HG02678 (cell line): ENCODE data around the gene BCL11B.
"Not testable (repeated sequence)": the region's sequence is repeated elsewhere in the genome, so short reads cannot be mapped to it uniquely, and the experiment has no call there.

Source experiments
- ATAC-seq: cut with Tn5 transposase; IDR thresholded peaks from one replicate; pipeline ENCODE4 v1.9.1; 2021; ENCODE audit warnings: mild to moderate bottlenecking, moderate library complexity; ENCODE audit not compliant: unreplicated experiment

The BCL11B gene

DNA sequence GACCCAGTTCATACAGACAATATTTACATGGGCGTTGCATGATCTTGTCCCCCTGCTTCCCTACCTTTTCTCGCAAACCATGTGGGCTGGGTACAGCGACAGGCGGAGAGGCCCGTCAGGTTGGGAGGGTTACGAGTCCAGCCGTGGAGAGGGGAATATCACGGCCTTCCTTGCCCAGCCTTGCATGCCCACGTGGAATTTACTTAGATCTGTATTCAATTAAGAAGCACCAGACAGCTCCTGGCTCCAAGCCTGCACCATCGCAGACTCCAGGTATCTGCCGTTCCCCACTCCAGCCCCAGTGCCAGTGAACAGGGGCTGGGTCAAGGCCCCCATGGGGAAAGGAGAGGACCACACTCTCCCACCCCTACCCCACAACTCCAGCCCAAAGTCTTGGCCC, 29.8 kb downstream of the BCL11B start:
- ATAC-seq = no peak

DNA sequence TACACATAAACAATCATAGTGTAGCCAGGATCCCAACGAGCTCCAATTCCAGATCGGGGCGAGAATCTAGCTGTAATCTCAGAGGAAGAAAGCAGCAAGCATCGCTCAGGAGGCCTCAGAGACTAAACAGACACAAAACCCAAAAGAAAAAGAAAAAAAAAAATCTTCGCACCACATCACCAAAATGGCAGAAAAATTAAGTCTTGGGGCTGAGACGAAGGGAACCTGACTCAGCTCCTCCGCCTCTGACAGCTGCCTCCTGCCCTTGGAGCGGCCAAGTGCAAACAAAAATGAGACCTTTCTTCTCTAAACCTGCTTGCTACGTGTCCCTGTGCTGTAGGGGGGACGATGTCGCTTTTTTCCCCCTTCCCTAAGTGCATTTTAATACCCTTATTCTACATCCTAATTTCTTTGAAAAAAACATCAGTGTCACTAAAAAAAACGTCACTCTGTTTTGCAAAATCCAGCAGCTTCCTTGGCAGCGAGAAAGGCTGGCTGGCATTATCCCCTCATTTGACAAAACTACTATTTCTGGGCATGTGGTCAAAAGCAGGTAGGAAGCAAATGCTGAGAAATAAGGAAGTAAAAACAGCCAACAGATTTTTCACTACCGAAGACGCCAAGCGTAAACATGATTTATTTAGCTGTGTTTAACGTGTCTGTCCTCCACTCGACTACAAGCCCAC, 30.5 kb downstream of the BCL11B start:
- ATAC-seq = no peak

DNA sequence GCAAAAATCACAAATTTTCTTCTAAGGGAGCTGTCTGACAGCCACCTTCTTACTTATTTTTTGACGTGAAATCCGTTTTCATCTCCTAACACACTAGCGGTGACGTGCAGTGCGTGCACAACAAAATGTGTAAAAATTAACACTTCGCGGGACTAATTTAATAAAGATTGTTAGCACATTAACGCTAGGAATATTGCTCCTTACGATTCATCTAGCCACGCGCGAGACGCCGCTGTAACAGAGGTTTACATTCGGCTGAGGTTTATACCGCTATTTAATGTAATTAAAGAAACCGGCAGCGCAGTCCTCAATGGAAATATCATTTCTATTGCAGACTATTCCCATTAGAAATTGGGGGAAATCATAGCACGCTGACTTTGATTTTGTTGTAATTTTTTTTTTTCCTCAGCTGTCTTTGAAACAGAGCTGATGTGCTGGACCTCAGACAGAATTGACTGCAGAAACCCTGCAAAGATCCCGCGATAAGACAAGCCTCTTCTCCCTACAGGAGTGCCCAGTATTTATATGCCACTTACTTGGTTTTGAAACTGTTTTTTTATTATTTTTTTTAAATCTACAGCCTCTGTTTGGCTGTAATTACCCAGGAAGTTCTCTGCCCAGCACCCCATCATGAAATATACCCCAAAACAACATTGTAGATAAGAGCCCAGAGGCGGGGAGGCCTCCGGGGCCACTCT, 31.2 kb downstream of the BCL11B start:
- no peak for ATAC-seq

DNA sequence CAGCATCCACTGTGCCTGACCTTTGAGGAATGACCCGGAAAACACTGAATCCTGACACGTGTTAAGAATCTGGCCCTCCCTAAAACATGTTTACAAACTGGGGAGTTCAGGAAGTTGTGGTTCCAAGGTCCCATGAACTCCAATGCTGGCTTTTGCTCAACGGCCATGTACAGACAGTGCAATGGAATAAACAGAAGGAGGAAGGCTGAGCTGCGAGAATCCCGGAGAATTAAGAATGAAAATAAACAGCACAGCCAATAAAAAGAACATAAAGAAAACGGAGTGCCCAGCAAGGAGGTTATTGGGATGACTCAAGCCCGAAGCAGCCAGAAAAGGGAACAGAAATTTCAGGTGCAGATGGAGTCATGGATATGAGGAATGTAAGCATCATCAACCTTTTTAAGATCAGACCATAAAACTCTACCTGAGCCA, 32.3 kb downstream of the BCL11B start:
- no peak for ATAC-seq

DNA sequence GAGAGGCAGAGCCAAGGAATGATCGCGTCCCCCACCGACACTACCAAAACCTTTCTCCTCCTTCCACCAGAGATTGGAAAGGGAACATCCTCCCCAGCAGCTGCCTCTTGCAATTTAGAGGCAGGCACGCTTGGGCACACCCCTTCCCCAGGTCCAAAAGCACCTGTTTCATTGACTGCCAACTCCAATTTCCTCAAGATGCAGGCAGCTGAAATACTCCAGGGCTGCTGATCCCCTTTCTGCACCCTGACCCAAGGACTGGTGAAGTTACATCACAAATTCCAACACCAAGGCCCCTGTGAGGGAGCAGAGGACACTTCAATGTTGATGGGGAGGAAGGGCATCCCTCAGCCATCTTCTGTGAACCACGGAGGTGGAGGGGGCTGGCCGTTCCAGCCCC, 33.8 kb downstream of the BCL11B start:
- no peak for ATAC-seq

DNA sequence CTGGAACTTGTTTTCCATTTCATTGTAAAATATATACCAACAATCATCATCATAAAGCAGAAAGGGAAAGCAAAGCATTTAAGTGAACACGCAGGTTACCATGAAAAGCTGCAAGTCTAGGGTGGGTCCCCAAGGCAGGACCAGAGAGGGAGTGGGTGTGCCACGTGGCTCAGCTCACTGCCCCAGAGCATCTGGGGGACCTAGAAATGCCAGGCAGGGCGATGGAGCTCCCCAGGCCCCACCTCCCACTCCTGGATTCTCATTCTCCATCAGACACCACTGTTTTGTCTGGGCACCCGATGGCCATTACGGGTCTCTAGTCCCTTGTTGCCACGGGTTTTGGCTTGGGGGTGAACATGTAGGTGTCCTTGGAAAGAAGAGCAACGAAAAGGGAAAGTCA, 34.7 kb downstream of the BCL11B start:
- ATAC-seq = no peak

DNA sequence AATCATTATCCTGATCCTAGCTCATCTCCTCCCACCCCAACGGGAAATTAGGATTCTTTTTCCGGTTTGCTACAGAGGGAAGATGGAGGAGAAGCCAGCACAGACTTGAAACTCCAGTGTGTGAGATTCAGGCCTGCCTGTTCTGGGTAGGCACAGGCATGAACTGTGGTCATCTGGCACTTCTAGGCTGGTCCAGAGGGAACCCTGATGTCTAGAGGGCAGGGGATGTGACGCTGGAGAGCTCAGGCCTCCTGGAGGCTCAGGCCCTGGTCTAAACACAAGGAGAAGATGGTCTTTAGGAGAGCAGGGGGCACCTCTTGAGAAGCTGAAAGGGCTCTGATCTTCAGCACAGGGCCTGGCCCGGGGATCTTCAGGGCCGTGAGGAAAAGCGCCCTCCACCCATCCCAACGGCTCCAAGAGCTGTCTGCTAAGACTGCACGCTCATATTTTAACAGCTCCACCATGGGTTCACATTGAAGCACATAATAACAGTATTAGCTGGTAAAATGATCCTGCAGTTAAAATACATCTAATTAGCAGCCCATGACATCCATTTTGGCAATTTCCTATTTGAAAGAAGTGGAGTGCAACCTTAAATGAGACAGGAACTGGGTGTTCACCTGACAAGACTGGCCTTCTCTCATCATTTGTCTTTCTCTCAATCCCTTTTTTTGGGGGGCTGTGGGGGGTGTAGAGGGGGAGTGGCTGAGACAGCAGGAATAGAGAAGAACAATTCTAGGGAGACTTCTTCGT, 35.4 kb downstream of the BCL11B start:
- ATAC-seq = no peak

DNA sequence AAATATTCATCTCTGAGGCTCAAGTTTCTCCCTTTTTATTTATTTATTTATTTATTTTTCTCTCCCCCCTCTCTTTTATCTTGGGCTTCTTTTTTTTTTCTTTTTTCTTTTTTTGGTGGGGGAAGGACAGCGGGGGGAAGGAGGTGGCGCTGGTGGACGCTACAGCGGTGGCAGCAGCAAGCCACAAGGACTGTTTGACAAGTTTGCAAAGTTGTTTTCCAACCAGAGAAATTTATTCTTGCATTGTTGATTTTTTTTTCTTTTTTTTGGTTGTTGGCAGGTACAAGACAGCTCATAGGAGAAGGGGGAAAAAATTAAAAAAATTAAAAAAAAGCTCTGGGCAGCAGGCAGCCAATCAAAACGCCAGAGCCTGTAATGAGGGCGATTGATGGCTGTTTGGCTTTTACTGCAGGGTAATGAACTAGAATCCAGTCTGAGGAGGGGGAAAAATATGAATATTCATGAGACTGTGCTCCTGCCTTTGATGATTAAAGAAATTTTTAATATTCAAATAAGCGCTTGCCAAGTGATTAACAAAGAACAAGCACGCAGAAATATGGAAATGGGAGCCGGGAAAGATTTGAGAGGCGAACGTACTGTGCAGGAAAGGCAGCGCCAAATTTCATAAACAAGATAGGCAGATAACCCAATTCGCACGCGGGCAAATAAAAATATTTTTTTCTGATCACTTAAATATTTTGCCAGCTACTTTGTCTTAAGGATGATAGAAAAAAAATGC, 36.2 kb downstream of the BCL11B start:
- no peak for ATAC-seq

DNA sequence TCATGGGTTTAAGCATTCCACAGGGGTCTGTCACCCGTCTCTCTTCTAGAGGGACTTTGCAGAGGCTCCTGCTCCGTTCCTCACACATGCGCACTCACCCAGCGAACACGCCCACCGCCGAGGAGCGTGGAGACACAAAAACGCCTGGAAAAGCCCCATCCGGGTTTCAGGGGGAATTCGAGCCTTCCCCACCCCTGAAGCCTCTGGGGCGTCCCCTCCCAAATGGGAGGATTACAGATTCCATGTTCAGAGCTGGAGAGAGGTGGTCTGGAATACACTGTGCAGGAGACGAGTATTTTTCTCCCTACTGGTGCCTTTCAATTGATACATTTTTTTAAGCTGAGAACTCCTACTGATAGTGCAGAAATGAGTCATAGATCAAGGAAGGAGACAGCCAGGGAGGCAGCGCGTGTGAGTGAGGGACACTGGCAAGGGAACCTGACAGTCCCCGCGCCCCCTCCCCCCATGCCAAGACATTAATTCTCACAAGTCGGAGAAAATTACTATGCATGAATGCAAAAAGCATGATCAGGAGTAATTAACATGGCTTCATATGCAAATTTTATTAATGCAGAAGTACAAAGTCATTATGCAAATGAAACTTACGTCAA, 36.9 kb downstream of the BCL11B start:
- no peak for ATAC-seq

DNA sequence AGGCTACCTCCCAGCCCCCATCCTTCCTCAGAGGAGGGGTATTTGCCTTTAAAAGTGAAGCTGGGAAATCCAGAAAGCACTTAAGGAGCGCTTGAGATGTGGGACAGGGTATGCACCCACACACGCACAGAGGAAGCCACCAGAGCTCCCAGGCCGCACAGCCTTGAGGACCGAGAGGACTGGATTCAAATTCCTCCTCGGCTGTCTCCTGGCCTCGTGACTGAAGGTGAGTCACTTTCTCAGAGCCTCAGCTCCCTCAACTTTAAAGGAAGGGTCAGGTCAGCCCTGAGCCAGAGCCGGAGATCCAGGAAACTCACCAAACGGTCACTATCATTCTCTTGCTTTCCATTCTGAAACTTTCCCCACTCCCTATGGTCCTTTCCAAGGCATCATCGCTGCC, 37.6 kb downstream of the BCL11B start:
- no peak for ATAC-seq

DNA sequence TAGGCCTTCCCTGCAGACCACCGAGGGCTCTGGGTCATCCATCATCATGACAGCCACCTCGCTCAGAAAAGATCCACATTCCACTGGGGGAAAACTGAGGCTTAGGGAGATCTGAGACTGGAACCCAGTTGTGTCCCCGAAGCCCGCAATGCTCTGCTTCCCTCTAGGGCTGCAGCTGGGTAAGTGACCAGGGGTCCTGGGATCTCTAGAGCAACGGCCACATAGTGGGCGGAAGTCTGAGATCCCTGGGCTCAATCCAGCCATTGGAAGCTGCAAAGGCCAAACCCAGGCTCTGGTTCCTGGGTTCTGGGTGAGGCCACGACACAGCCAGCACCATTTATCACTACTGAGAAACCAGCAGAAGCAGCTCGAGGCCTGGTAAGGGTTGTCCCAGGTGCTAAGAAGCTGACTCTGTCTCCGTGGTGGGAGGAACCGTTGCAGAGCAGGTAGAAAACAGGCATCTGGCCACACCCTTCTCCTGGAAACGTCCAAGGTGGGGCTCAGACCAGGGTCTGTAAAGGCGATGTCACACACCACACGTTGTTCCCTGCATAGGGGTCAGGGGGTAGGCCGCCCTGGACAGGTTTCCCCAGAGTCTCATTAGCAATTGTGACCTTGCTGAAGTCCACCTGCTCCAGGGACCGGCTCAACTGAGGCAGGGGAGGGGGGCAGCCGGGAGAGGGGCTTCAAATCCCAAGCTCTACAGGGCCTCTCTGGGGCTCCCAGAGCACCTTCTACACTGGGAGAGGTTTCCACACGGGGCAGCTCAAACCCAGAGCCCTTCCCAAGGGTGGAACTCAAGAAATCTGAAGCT, 38.6 kb downstream of the BCL11B start:
- no peak for ATAC-seq

DNA sequence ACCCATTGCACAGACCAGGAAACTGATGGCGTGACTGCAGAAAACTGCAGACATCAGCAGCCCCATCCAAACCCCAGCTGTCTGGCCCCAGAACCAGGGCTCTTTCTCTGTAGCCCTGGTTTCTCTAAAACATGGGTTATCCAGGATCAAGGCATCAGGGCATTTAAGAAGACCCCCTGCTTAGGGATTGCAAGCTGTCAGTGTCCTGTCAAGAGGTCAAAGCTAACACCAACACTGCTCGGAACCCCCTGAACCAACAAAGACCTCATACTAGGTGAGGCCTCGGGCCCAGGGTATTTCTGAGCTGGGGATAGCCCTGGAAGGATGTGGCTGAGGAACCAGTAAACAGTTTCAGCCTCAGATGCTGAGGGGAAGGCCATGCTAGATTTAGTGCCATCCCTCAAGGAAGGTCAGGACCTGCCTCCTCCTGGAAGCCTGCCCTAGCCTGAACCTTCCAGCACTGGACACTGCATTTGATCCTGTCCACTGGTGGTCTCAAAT, 39.2 kb downstream of the BCL11B start:
- ATAC-seq = no peak

DNA sequence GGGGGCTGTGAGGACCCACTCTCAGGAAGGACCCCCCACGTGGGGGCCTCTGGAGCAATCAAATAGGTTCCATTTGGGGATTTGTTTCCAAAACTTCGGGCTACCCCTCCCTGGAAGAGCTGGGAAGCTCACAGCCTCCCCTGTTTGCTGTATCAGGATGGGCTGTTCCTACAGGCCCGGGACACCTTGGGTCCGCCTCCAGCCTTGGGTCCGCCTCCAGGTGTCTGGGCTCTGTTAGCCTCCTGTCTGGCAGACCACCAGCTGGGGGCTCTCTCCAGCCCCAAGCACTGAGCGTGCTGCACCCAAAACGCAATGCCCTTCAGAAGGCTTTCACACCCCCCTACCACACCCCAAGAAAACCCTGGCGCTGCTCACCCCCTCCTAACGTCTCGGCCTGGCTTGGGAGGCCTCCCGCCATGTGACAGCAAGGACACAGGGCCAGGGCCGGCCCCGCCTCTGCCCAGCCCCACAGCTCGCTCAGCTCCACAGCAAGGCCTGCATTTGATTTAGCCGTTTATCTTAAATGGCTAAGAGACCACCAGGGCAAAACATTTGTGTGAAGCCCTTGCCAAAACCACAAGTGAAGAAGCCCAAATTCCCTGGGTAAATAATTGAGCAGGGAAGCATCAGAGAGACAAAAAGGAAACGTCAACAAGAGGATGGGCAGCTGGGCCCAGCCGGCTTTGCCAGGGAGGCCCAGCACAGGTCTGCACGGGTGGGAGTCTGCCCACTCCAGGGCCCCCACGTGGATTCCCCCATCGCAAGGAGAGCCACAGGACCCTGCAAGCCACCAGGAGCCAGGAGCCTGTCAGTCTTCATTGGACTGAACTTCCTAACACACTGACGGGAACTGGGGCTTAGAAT, 39.9 kb downstream of the BCL11B start:
- no peak for ATAC-seq

DNA sequence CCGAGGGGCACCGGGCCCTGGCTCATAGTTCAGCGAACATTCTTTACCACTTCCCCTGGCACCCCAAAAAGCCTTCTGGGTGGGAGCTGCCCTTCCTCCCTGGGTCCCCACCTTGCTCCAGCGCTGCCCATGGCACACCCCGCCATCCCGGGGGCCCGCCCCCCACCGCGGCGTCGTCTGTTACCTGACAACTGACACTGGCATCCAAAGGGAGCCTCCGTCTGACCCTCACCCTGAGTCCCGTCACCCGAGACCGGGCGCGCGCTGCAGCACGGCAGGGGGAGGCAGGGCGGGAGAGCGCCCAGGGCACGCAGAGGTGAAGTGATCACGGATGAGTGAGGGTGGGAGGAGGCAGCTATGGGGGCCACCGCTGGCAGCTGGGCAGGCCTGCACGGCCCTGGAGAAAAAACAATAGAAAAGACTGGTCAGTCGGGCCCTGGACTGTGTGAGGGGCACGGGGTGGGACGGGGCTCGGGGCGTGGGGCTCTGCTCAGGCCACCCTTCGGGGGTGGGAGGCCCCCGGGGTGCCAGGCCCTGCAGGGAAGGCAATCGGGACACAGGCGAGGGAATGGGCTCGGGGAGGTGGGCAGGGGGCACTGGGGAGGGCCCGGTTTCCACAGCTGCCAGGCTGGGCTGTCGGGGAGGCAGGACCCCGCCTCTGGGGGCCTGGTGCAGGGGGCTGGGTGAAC, 40.7 kb downstream of the BCL11B start:
- no peak for ATAC-seq

DNA sequence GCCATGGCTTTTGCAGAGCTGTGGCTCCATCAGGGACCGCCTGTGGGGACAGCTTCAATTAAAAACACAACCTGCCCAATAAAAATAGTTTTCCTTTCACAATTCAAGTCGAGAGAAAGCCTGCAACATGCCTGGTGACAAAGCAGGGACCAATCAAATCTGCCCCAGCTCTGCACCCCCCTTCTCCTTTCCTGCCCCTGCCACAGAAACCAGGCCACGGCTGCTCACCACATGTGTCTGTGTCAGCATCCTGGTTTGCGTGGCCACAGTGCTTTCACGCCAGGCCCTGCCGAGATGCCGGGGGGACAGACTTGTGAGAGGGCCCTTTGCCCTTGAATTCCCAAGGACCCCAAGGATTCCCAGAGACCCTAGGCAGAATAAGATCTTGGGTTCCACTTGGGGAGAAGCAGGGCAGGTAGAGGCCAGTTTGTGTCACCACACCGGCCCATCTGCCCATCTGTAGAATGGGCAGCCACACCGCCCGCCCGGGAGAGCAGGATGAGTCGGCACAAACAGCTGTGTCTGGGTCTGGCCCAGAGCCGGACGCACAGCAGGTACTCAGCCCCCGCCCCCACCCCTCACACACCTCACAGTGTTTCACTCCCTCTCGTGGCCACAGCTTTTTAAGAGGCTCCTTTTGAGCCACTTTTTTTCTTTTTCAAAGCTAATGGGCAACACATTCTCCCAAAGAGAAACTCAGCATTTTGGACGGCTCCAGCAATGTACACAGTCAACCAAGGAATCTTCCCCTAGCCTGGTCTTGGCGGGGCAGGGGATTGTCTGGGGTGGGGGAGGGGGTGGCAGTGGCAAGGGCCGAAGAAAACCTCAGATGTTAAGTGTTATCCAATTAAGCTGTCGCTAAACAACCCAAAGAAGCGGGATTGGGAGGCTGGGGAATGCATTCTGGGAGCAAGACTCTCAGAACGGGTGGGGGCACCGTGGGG, 41.5 kb downstream of the BCL11B start:
- ATAC-seq = no peak

DNA sequence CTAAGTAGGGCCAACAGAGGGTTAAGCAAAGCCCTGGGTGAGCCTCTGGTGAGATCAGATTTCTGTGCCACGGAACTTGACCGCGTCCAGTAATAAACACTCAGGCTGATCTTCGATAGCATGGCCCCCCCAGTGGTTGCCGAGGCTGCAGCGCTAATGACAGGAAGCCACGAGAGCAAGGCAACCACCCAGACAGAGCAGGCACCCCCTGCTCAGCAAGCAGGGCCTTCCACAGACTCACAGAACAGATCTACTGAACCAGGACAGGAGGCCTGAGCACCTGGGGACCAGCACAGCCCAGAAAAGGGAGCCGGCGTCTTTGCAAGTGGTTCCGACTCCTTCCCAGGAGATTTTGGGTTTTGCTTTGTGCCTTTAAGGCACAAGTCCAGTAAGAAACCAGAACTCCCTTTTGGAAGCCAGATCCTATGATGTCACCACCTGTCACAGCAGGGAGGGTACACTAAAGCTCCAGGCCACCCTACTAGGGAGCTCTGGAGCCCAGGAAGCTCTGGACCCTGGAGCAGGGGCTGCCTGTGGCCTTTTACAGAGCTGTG, 42.3 kb downstream of the BCL11B start:
- ATAC-seq = no peak

DNA sequence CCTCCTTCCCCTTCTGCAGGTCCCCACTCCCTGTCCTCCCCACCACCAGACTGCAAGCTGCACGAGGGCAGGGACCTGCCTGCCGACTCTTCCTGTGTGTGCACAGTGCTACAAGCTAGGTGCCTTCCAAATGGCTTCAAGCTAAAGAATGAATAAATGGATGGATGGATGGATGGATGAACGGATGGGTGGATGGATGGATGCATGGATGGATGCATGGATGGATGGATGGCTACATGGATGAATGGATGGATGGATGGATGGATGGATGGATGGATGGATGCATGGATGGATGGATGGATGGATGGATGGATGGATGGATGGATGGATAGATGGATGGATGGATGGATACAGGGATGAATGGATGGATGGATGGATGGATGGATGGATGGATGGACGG, 43.2 kb downstream of the BCL11B start:
- not testable (repeated sequence) for ATAC-seq
